HG02981 (cell line): ENCODE data around the gene SRI.
A peak's percentile ranks its signal among the peaks of the same experiment; 100 is the strongest.

ENCODE experiments used
- ATAC-seq: cut with Tn5 transposase; IDR thresholded peaks from one replicate; pipeline ENCODE4 v1.9.1; 2021; ENCODE audit warnings: mild to moderate bottlenecking, moderate library complexity; ENCODE audit not compliant: unreplicated experiment

Gene SRI

DNA sequence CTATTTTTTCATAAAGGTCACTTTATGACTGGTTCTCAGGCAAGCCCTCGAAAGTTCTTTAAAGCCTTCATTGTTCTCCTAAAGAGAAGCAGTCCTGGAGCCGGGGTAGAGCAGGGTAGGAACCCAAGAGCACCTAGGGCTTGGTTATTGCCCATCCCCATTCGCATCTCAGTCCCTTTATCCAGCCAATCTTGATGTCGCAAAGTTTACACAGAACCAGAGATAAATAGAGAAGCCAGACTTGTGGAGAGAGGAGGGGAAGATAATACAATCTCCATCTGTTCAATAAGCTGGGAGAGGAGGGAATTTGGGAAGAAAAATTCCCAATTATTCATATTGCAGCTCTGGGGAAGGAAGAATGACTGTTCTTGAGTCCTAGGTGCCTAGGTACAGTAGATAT, 6.4 kb upstream of the SRI start:
- no peak for ATAC-seq

DNA sequence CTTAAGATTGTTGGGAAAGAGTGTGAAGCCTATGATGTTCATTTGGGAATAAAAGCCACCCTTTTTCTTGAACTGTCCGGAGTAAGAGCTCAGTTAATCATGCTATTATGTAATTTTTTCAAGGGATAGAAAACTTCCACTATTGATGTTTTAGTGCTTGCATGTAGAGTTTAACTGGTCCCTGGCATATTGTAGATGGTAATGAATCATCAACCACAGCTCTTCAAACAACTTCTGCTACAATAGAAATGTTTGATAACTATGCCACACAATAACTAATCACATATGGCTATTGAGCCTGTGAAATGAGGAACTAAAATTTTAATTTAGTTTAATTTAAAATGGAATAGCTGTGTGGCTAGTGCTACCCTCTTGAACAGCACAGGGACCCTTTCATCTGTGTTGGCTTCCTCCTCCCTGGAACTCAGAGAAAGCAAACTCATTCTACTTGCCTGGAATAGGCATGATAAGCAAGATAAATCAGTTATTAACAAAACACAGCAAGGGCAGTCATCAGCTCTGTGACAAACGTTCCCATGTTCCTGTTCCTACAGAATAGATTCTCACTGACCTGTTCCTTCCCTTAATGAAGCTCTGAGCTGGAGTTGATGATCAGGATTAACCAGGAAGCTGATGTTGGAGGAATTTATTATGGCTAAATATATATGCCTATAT, 4.9 kb upstream of the SRI start:
- ATAC-seq = no peak

DNA sequence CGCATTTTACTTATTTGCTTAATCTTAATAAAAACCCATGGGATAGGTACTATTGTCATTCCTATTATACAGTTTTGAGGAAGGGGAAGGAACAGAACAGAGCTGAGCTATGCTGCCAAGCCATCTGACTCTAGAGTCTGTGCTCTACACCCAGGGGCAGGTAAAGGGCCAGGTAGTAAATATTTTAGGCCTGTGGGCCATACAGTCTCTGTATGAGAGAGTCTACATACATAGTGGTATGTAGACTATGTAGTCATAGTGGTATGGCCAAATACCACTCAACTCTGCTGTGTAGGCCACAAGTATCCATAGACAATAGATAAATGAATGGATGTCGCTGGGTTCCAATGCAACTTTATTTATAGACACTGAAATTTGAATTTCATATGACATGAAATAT, 3.4 kb upstream of the SRI start:
- ATAC-seq = no peak

DNA sequence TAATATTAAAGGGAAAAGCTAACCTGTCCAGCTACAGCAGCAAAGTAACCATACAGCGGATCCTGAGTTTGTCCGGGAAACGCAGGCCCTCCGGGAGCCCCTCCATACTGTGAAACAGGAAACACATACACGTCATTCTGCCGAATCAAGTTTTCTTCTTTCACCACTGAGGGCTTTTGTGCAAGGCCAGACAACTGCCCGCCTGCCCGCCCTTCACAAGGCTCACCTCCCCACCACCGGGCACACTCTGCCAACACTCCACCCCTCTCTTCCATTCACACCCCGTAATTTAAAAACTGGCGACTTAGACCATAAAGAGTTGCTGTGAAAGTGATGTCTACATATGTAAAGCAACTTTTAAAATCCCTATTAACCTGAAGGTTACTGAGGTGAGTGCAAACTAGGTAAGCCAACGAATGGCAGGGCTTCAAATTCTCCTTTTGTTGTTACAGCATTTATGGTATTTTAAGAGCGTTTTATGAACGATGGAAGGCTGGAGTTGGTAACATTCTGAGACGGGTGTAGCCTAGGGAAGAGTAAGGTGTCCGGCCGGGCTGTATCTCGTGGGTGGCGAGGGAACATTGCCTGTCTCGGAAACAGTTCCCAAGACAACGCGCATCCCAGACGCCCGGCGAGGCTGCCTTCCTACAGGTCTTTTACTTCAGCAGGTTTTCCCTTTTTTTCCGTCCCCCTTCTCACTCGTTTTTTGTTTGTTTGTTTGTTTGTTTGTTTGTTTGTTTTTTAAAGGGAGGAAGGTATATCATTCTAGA, 817 bp downstream of the SRI start:
- peak; percentile 31 for ATAC-seq

DNA sequence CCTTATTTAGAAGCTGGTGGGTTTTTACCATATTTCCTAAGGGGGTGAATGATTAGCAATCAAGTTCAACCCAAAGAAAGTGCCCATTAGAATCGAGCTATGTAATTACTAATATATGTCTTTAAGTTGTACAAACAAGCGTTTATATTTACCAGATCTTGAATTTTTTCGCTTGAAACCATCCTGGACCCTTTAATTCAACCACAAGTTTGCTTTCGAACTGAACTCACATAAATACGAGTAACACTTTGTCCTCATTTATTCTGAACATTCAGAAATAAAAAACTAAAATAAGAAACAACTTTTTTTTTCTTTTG, 1.5 kb downstream of the SRI start:
- ATAC-seq = no peak

DNA sequence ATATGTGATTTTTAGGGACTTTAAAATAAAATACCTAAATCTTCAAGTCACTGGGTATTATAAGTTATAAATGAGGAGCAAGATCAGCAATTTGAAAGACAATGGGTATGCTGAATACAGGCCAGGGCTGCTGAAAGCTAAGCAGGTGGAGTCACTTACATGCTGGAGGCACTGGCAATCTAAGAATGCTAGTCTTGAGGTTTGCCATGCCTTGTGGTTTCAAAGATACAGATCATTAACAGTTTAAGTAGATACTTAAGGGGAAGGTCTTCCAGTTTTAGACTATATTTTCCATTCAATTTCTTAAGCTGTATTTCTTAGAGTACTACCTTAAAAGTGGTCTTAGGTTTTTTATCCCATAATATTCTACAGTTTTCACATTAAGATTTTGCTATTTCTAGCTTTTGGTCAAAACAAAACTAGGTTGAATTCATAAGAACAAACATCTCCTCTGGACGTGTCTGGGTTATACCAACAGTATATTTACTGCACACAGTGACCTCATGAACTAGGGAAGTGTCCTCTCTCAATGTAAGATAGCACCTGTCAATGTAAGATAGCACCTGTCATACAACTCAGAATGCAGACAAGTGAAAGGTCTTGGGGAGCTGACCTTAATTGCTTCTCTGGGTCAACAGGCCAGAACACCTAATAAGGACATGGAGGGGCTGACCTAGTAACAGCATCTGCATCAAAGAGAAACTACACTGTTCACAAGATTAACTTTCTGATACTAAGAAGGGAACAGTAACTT, 2.0 kb downstream of the SRI start:
- ATAC-seq = peak; percentile 71

DNA sequence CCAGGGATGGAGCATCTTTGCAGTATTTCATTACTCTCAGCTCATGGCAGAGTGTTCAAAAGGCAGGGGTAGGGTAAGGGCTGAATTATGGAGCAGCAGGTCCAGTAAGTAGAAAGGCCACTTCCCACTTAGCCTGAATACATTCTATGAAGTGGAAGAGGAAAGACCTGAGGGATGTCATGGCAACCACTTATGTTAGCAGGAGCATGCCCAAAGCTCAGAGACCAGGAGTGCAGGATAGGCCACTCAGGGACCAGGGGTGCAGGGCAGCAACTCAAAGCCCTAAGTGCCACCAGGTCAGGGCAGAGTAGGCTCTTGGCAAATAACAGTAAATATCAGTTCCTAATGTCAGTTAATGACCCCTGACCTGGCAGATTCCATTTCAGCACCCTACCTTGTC, 3.6 kb downstream of the SRI start:
- ATAC-seq = no peak

DNA sequence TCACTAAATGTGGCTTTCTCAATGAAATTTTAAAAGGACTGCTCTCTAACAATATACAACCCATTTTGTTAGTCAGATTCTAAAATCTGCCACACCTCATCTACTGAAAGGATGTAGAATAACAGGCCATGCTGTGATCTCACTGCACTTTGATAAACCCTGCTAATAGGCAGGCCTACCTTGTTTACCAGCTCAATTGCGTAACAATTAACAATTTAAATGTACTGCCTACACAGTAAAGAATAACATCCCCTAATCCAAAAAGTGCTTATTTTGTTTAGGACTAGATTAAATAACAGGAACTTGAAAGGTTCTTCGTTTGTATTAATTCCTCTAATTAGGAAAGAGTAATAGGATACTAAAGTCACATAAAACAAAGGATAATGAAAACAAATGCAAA, 4.5 kb downstream of the SRI start:
- no peak for ATAC-seq

DNA sequence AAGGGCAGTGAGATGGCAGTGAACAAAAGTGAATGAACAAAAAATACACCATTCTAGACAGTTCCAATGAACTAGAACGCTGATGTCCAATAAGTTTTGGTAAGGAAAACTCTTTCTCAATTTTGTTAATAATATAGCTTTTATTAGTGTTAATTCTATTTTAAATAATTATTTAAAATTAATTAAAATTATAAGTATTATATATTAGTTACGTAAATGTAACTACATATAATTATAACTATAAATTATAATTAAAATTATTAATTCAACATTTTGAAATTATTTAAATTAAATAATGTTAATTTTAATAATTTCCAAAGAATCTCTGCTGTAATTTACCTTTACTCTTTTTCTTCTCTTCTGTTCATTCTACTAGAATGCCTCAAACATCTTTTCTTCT, 5.4 kb downstream of the SRI start:
- ATAC-seq = no peak

DNA sequence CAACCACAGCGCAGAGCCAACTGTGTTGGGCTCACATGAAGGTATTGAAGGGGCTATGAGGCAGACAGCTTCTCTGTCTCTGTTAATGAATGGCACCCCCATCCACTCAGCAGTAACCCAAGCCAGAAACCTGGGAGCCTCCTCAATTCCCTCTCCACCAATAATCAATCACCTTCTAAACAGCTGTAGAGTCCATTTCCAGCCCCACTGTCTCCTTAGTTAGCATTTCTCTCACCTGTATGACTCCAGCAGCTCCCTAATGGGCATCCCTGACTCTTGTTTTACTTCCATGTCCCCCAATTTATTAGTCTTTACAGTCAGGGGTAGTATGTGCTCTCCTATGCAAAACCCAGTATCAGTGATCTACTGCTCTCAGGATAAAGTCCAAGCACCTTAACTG, 6.9 kb downstream of the SRI start:
- no peak for ATAC-seq

DNA sequence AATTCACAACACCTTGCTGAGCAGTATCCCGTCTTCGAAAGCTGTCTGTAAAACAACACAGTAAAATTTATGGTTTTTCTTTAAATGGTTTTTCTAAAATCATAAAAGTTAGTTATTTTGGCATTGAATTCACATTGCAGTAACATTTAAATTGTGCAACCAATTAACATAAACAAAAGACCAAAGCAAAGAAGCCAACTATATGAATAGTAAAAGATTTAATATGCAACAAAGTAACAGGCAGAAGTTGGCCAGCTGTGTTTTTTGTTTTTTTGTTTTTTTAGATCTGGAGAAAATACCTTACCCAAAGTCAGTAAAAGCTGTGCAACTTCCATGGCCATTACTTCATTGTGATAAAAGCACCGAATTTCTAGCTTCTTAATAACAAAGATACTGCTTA, 11.3 kb downstream of the SRI start:
- no peak for ATAC-seq

DNA sequence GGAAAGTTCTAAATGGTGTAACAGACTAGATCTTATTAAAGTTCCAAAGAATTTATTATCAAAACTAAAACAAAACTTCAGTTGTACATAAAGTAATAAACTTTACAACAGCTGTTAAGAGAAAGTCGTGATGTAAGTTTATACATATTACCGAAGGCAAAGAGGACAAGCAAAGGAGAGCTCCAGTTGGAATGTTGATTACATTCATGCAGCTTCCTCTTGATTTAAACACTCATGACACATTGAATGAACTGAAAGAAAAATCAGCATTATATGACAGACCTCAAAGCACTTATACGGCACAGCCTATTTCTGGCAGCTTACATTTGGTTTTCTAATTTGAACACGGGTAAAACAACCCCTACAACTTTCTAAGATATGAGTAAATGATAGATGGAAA, 13.6 kb downstream of the SRI start:
- ATAC-seq = no peak

DNA sequence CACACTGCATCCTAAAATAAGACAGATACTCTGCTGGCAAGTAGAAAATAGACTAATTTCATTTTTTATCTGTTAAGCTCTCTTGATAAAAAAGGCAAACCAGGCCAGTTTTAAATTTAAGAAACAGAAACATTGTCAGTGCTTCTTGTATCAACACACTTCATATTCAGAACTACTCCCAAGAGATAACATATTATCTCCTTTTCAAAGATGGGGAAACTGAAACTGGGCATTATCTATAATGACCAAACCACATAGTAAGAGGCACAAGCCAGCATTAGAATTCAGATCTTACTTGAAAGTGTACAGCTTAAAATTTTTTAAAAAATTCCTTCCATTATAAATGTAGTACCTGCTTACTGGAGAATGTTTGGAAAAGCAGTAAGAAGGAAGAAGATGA, 14.7 kb downstream of the SRI start:
- ATAC-seq = no peak

DNA sequence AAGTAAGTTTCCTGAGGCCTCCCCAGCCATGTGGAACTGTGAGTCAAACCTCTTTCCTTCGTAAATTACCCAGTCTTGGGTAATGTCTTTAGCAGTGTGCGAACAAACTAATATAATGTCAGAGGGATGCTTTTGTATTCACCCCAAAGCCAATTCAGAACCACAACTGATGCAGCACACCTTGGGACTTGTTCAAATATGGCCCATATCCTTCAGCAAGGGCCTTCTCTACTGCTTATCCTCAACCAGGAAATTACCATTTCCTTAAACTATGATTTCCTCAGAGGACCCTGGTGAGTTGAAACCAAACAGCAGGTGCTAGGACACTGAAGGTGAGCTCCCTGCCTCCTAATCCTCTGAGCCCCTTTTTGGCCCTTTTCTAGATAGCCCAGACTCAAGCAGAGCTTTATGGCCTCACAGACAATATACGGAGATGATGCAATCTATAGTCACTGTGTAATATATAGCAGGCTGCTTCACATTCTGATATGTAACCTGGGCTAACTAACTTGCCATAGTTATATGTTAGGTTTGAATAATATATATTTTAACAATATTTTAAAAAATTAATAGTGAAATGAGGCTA, 15.2 kb downstream of the SRI start:
- no peak for ATAC-seq

DNA sequence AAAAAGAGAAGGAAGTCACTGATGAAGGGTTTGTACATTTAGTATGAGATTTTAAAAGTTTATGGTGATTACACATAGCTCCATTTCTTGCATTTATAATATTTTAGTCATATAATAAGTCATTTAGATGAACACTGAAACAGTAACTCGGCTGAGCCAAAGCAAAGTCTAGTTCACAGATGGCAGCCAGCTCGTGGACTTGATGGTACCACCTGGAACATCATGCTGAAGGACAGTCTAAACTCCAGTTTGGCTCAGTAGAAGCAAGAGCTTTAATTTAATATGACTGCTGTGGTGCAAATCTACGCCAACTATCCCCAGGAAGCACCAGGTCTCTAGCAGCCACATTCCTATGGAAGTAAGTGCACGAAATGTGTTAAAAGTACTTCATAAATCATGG, 16.4 kb downstream of the SRI start:
- ATAC-seq = no peak

DNA sequence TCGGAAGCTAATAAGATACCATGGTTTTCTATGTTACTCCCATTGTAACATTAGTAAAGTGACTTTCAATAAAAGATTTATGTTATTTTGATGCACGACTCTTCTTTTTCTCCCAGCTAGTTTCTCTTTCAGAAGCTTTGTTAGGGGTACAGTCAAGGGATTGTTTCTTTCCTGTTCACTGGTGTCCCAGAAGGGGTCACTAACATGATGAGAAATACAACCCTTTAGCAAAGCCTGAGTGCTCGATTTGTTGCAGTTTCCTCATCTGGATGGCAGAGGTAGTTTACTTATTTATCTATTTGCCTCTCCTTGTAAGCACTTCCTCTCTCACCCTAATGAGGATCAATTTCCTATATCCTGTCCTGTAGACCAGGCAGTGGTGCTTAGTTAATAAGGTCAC, 17.0 kb downstream of the SRI start:
- no peak for ATAC-seq

DNA sequence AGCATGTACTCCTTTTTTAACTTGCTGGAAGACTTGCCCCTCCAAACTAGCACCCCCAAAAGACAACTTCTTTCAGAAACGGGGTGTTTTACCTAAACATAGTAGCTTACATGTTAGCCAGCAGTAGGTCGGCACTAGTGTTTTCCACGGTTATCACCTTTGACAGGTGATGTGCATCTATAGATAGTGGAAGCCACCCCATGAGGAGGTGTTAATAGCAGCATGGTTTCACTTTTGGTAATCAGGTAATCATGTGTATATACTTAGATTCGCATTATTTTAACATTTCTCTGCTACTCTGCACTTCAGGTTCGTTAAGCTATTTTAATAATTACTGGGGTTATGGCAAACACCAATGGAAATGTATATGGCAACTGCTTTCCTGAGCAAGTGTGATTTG, 17.6 kb downstream of the SRI start:
- no peak for ATAC-seq

DNA sequence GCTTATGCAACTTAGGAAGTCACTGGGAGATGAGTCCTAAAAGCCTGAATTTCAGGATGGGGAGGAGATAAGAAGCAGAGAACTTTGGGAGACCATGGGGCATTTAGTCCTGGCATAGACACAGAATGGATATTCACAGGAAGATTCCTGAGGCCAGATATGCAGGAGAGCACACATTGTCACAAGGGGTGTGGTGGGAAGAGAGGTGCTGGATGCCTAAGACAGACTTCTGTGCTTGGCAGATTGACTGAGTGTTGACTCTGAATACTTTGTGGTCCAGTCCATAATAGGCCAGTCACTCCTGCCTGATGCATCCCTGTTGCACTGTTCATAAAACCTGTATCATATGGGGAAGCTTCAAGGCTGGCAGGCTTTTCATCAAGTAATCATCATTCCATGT, 18.5 kb downstream of the SRI start:
- no peak for ATAC-seq

DNA sequence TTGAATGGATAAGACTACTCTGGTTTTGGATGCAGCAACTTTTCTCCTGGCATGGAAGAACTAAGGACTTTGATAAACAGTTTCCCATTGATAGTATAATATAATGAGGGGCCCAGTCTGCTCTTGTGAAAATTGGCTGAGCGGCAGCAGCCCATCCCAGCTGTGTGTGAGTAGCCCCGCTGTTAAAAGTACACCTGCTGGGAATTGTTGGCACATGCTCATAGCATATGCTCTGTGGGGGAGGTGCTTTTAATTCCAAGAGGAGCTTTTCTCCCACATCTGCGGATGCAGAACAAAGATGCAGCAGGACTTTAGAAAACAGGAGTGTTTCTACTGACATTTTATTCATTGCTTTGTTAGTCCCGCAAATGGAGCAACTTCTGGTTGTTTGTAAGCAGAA, 19.0 kb downstream of the SRI start:
- no peak for ATAC-seq

DNA sequence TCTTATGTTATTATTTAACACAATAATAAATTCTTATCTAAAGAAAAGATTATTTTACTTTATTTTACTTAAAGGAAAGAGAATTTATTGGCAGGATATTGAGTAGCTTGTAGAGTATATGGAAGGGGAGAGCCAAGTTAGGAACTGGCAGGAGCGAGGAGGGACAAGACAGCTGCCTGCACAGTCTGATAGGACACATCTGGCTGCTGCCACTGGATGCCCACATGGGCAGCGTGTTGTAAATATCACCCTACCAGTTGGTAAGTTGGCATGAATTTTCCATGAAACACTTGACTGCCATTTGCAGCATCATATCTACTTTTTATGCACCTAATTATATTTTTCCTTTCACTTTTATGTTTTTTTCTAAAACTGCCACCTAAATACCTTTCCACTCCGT, 19.6 kb downstream of the SRI start:
- no peak for ATAC-seq

DNA sequence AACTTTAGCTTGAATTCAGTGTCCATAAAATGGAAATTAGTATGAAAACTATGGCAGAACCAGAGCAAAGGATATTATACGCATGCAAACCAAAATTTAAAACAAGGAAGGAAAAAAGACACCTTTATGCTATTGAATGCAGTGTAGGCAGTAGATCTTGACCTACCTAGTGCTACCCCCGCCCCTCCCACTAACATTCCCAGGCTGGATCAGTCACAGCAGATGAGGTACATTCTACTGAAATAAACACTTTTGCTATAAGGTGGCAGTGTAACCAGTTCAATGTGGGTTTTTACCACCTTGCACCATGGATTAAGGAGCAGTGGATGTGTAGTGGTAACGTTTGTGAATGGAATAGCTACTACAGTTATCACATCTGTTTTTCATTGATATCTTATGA, 27.9 kb downstream of the SRI start:
- no peak for ATAC-seq

DNA sequence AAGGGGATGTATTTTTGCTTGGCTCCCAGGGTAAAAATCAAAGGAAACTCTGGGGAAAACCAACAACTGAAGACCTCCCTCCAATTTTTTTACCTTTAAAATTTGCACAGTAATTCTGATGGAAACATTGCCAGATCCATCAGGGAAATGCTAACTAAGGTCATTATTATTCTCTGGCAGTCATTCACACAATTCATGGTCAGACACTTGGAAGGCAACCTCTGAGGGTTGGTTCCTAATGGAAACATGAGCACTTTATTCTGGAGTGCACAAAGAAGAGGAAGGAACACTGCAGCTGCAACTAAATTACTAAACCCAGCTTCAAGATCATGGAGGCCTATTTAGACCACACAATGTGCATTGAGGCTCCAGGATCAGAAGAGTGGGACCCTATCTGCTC, 34.2 kb downstream of the SRI start:
- ATAC-seq = no peak
